Activated CD8-positive, alpha-beta memory T cell treated with anti-CD3 and anti-CD28 coated beads, Interleukin-2, amount 50 U/mL, for 1 hour (primary cell): Measurements from ENCODE around the gene KLHL9.
A peak's percentile ranks its signal among the peaks of the same experiment; 100 is the strongest.
"Not testable (repeated sequence)": the region's sequence is repeated elsewhere in the genome, so short reads cannot be mapped to it uniquely, and the experiment has no call there.

Experiments used
- DNase-seq: peaks from one replicate; pipeline ENCODE4 v3.0.0-alpha.2; 2020; ENCODE audit errors: extremely low read depth

KLHL9 gene, protein sequence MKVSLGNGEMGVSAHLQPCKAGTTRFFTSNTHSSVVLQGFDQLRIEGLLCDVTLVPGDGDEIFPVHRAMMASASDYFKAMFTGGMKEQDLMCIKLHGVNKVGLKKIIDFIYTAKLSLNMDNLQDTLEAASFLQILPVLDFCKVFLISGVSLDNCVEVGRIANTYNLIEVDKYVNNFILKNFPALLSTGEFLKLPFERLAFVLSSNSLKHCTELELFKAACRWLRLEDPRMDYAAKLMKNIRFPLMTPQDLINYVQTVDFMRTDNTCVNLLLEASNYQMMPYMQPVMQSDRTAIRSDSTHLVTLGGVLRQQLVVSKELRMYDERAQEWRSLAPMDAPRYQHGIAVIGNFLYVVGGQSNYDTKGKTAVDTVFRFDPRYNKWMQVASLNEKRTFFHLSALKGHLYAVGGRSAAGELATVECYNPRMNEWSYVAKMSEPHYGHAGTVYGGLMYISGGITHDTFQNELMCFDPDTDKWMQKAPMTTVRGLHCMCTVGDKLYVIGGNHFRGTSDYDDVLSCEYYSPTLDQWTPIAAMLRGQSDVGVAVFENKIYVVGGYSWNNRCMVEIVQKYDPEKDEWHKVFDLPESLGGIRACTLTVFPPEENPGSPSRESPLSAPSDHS

DNA sequence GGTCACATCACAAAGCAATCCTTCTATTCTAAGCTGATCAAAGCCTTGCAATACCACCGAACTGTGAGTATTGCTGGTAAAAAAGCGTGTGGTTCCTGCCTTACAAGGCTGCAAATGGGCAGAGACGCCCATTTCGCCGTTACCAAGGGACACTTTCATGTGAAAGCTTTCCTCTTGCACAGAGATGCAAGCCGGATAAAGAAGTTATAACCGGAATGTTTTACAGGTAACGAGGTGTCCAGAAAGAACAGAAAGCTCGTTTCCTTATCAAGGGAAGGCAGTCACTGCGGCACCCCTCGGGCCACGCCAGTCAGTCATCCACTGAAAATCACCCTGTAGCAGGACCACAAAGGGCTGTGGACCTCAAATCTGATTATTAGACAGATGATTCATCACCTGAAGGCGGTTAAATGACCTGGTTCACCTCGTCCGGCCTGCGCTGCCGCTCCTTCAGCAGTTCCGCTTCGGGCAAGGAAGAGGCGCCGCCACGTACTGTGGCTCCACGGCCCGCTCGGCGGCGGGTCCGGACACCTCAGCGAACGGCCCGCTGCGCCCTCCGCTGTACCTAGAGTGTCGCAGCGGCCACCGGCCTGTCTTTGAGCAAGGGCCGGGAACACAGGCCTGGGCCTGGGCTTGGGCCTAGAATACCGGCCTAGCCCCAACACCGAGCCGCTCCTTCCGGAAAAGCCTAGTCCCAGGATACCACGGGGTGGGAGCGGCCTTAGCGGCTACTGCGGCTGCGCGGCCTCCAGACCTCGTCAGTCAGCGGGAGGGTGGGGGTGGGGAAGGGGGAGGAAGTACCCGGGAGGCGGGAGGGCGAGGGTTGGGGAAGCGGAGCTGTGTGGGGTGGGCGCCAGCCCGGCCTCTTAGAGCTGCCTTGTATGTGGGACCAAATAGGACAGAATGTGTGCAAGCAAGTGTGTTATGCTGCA lies at the start of gene KLHL9:
Gene KLHL9, minus strand, starts transcription at position 704 of the 932 bp plus-strand sequence. Its CDS starts 545 bp downstream, at position 159.
- DNase-seq: peak; percentile 71

DNA sequence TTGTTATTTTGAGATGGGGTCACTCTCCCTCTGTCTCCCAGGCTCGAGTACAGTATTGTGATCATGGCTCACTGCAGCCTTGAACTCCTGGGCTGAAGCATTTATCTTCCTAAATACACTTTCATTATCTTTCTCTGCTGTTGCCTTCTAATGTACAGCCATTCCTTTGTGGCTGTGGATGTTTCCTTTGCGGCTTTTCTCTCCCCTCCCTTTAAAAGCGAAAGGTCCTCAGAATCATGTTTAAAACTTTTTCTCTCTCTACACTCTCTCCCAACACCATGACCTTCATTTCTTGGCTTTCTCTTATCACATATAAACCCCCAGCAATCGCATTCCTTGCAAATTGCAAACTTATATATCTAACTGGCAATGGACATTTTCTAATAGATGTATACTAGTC lies 48.4 kb upstream of the KLHL9 start:
- no peak for DNase-seq

- DNase-seq: no peak
Observed at GRCh38 chr9:21381448-21382339, 46.5 kb upstream of the KLHL9 start.

- not testable (repeated sequence) for DNase-seq
Observed at GRCh38 chr9:21371467-21371866, 36.3 kb upstream of the KLHL9 start.

GRCh38 chr9:21367957-21368356 lies 32.8 kb upstream of the KLHL9 start, which contains the start of gene IFNA13:
Gene IFNA13, minus strand, starts transcription at chr9:21368057. Its CDS starts 47 bp downstream, at chr9:21368010.
- no peak for DNase-seq

DNA sequence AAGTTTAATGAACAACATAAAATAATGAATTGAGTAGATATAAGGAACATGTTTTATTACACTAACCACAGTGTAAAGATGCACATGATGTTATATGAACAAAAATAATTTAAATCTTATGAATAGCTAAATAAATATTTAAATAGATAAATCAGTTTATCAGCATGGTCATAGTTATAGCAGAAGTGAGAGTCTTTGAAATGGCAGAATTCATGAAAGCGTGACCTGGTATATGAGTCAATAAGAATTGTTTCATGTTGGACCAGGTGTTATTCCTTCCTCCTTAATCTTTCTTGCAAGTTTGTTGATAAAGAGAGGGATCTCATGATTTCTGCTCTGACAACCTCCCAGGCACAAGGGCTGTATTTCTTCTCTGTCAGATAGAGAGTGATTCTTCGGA lies 32.0 kb upstream of the KLHL9 start:
- not testable (repeated sequence) for DNase-seq

DNA sequence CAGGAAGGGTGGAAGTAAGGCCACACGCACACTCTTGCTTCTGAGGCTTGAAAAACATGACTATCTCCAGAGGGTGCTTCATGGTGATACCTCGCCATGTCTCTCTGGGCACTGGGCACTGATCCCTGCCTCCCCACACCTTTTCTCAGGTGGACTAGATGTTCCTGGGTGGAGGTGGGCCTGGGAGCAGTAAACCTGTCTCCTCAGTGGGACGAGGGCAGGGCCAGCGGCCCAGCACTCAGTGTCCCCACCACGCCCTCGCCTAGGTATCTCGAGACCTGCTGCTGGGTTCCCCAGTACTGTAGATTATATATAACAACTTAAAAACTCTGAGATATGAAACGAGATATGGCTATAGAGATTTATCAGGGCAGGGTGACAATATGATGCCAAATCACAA lies 27.1 kb upstream of the KLHL9 start:
- no peak for DNase-seq

DNA sequence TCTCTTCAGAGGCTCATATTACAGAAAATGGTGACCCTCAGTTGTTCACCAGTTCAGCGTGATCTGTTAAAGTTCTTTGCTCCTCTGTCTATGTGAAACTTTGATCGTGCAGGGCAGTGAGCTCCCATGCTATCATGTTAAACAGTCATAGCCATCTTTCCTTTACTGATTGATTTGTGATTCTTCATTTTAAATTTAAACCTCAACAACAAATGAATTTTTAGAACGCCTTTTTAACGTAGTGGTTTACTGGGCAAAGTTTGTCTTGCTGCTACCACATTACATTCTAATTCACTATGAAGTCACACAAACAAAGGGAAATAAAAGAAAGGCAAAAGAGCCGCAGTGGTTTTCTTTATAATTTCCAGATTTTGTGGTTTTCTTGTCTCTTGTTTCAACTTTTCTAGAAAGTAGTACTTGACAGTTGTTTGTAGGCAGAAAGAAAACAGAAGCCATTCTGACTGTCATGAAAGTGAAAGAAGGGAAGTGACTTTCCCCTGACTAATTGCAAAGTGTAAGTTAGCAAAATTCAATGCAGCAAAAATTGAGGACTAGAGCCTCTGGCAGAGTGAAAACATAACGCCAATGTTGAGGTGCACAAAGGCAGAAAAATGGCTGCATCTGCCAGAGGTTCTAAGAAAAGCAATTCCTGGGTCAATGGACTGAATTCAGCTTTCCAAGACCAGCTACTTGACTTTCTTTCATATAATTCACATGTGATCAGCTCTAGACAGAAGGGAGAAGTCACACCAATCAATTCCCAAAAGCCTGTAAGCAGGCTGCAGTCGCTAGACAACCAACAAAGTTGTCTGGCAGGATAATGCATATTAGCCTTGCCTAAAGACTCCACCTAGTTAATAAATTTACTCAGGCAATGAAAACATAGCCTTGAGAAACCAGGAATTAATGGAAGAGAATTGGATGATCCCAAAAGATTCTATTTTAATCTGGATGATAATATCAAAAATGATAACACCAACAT lies 22.6 kb upstream of the KLHL9 start:
- no peak for DNase-seq

DNA sequence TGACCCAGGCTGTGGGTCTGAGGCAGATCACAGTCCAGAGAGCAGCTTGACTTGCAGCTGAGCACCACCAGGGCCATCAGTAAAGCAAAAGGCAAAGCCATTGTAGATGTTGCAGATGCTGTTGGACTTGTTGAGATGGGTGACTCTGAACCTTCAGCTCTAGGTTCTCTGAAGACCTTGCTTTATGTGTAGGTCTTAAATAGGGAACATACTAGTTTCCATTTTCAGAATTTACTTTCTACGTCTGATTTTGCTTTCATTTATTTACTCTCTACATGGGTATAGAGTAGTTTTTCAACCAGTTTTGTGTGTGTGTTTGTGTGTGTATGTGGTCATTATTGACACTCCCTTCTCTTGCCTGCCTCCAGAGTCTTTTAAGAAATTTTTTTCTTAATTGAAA lies 15.6 kb upstream of the KLHL9 start, which contains the start of gene IFNA6:
Gene IFNA6, minus strand, starts transcription at position 101 of the 400 bp plus-strand sequence. Its CDS starts 0 bp downstream, at position 101.
- DNase-seq: no peak

- no peak for DNase-seq
Observed at GRCh38 chr9:21348430-21348970, 13.3 kb upstream of the KLHL9 start.

GRCh38 chr9:21340735-21341134 lies 5.5 kb upstream of the KLHL9 start:
- no peak for DNase-seq

GRCh38 chr9:21336457-21336856 lies 1.3 kb upstream of the KLHL9 start:
- DNase-seq: no peak

DNA sequence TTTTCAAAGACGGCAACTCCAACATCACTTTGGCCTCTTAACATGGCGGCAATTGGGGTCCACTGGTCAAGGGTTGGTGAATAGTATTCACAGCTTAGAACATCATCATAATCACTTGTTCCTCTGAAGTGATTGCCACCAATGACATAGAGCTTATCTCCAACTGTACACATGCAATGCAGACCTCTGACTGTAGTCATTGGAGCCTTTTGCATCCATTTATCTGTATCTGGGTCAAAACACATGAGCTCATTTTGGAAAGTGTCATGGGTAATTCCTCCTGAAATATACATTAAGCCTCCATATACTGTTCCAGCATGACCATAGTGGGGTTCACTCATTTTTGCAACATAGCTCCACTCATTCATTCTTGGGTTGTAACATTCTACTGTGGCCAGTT lies 2.0 kb downstream of the KLHL9 start:
- no peak for DNase-seq

DNA sequence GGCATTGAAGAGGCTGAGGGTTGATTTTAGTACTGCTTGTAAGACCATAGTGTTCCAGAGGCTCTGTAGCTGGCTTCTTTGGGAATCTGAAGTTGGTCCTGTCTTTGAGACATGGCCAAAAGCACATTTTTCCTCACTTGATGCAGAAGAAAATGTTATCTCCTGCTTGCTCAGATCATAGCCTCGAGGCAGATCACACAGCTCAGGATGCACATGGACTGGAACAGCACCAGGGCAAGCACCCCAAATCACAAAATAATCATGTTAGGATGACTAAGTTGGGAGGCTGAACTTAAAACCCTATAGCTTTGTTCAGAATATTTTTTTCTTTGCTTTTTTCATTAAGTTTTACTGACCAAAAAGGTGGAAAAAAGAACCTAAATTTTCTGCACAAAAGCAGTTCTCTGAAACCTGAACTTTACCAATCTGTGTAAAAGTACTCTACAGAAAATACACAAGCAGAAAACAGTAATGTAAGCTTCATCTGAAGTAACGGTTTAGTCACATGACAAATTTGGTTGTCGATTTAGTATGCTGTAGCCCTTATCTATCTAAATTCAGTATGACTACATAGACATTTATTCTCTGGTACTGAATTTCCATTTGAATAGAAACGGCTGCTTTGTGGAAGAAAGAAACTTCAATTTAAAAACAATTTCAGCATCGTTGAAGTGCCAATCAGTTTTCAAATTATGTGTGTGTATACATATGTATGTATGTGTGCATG lies 3.4 kb downstream of the KLHL9 start:
- DNase-seq: no peak

GRCh38 chr9:21326526-21327139 lies 8.6 kb downstream of the KLHL9 start:
- no peak for DNase-seq

- no peak for DNase-seq
Observed at GRCh38 chr9:21324047-21324446, 11.2 kb downstream of the KLHL9 start.

GRCh38 chr9:21322911-21323461 lies 12.2 kb downstream of the KLHL9 start:
- DNase-seq: no peak

DNA sequence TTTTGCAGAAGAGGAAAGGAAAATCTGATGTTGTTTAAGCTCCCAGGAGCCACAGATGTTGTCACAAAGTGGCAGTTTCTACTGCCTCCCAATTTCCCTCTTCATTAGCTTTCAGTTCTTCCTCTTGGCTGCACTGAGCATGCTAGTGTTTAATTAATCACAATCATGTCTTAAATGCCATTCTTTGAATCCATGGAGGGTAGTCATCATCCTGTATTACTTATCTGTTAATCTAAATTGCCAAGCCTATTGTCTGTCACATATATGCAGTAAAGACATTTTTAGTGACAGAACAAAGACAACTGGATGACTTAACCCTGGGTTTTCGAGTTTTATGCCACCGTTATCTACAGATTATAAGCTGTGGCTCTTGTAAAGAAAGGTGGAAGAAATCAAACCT lies 14.7 kb downstream of the KLHL9 start:
- DNase-seq: no peak
